B cell (primary cell): ENCODE results near the gene HDAC10. TPM values are rescaled to one million over a fixed set of nuclear protein-coding genes. Genes with fewer than 3 reads are reported as not detected.

ENCODE experiments used
- ATAC-seq: fragments of 200-7000 bp; cut with Tn5 transposase; one replicate; pipeline ENCODE4 v1.10.0; 2021; ENCODE audit warnings: low read depth, mild to moderate bottlenecking, moderate number of reproducible peaks, moderate library complexity
- CTCF ChIA-PET: fragments of 350-600 bp; sonication (Branson Sonifier 250); formaldehyde crosslinking; loops from one replicate; lab custom pipeline; 2021; ENCODE audit warnings: antibody characterized with exemption, inconsistent platforms; lab: Charles Lee
- POLR2A ChIA-PET: fragments of 350-600 bp; sonication (Branson Sonifier 250); formaldehyde crosslinking; loops from one replicate; lab custom pipeline; 2021; ENCODE audit warnings: antibody characterized with exemption; lab: Charles Lee
- DNase-seq: peaks from one replicate; pipeline ENCODE4 v3.0.0; 2013
- H2AFZ ChIP-seq: 2 replicates; pipeline ENCODE4 v1.6.1; 2012; ENCODE audit warnings: mild to moderate bottlenecking, low read depth, low read length; ENCODE audit not compliant: insufficient read depth, poor library complexity, severe bottlenecking
- H3K27ac ChIP-seq, 2 donors: 1 replicate in 1 of 2; 2 replicates in 1 of 2; pipeline ENCODE4 v1.5.1; 2012 to 2013; ENCODE audit warnings: low read length in 2 of 2, mild to moderate bottlenecking in 2 of 2, moderate library complexity in 1 of 2
- H3K27me3 ChIP-seq, 4 experiments: fragments of 200-600 bp in 1 of 4; sonication (generic) in 1 of 4; replicated peaks in 1 of 4; 1 replicate in 2 of 4; 2 replicates in 2 of 4; pipeline versions ENCODE4 v1.6.1 to v1.7.0; 2013 to 2016; ENCODE audit warnings: low read length in 3 of 4, mild to moderate bottlenecking in 2 of 4, mixed read lengths in 1 of 4, moderate library complexity in 1 of 4; ENCODE audit not compliant: insufficient read depth in 4 of 4, control insufficient read depth in 3 of 4; ENCODE audit errors: control extremely low read depth in 1 of 4
- H3K36me3 ChIP-seq, 2 experiments: replicated peaks in 1 of 2; 1 replicate in 1 of 2; 2 replicates in 1 of 2; pipeline versions ENCODE4 v1.6.1 to v1.7.1; 2013; ENCODE audit warnings: low read length in 1 of 2; ENCODE audit not compliant: insufficient read depth in 2 of 2, control insufficient read depth in 1 of 2; ENCODE audit errors: control extremely low read depth in 1 of 2, extremely low read depth in 1 of 2
- H3K4me1 ChIP-seq, 2 donors: fragments of 200-600 bp in 1 of 2; sonication (generic) in 1 of 2; 1 replicate in 1 of 2; 2 replicates in 1 of 2; pipeline versions ENCODE4 v1.5.1 to v1.6.1; 2013 to 2017; ENCODE audit warnings: low read length in 2 of 2; ENCODE audit not compliant: control insufficient read depth in 2 of 2, insufficient read depth in 2 of 2
- H3K4me2 ChIP-seq: replicated peaks from 2 replicates; pipeline ENCODE3; 2012; ENCODE audit warnings: mild to moderate bottlenecking, low read depth, low read length; ENCODE audit not compliant: poor library complexity, severe bottlenecking
- H3K4me3 ChIP-seq, 5 experiments: fragments of 200-600 bp in 1 of 5; sonication (generic) in 1 of 5; 1 replicate in 3 of 5; 2 replicates in 2 of 5; pipeline versions ENCODE4 v1.5.1 to v1.7.0; 2011 to 2016; ENCODE audit warnings: low read length in 4 of 5, mild to moderate bottlenecking in 4 of 5, low read depth in 2 of 5, control low read depth in 1 of 5, moderate library complexity in 1 of 5; ENCODE audit not compliant: insufficient read depth in 1 of 5; ENCODE audit errors: control extremely low read depth in 1 of 5, extremely low read depth in 1 of 5
- H3K79me2 ChIP-seq: fragments of 200-600 bp; sonication (generic); one replicate; pipeline ENCODE4 v1.6.0; 2016; ENCODE audit warnings: low read length; ENCODE audit not compliant: control insufficient read depth, insufficient read depth
- H3K9ac ChIP-seq: fragments of 200-600 bp; sonication (generic); 2 replicates; pipeline ENCODE4 v1.6.1; 2017; ENCODE audit warnings: mild to moderate bottlenecking, low read length, moderate library complexity
- H3K9me3 ChIP-seq, 3 donors: one replicate each; pipeline versions ENCODE4 v1.6.1 to v1.7.1; 2013; ENCODE audit warnings: low read length in 2 of 3; ENCODE audit not compliant: control insufficient read depth in 2 of 3, insufficient read depth in 1 of 3; ENCODE audit errors: control extremely low read depth in 1 of 3
- H4K20me1 ChIP-seq: 2 replicates; pipeline ENCODE4 v1.6.0; 2012; ENCODE audit warnings: mild to moderate bottlenecking, low read length; ENCODE audit not compliant: insufficient read depth, control insufficient read depth, poor library complexity, severe bottlenecking
- H3K27ac Mint-ChIP-seq: one replicate; pipeline ENCODE4 v1.8.0; 2021; ENCODE audit warnings: mixed read lengths
- H3K27me3 Mint-ChIP-seq: one replicate; pipeline ENCODE4 v1.8.0; 2021; ENCODE audit warnings: mixed read lengths
- H3K4me1 Mint-ChIP-seq: one replicate; pipeline ENCODE4 v1.8.0; 2021; ENCODE audit warnings: mixed read lengths
- H3K4me3 Mint-ChIP-seq: one replicate; pipeline ENCODE4 v1.8.0; 2021; ENCODE audit warnings: mixed read lengths
- H3K9me3 Mint-ChIP-seq: one replicate; pipeline ENCODE4 v1.8.0; 2022; ENCODE audit warnings: mixed read lengths; ENCODE audit not compliant: insufficient read depth
- CTCF ChIP-seq: fragments of 200-600 bp; IDR thresholded peaks from one replicate; pipeline ENCODE4 v1.8.0; 2022; ENCODE audit warnings: antibody characterized with exemption, mild to moderate bottlenecking
- EZH2 ChIP-seq: IDR thresholded peaks from 2 replicates; pipeline ENCODE4 v1.6.1; 2012; ENCODE audit warnings: borderline replicate concordance, low read depth, mild to moderate bottlenecking, moderate library complexity, low read length; ENCODE audit not compliant: insufficient read depth, poor library complexity, severe bottlenecking
- WGBS: methylation state at CpG from one replicate; pipeline ENCODE4 v1.1.5; 2013; ENCODE audit warnings: missing lambda C conversion rate; ENCODE audit not compliant: insufficient coverage; 5-methylcytosine and 5-hydroxymethylcytosine counted together
- intact Hi-C: fragments of 100-400 bp; cut with micrococcal nuclease; formaldehyde crosslinking; loops from one replicate; pipeline ENCODE4 v1.10.0; 2022
- polyA plus RNA-seq: library from polyadenylated mRNA; depleted of rRNA; stranded (reverse); fragments of >200 nt; gene quantifications from 2 replicates; pipeline ENCODE4 v1.2.3, GENCODE V29; 2012
- total RNA-seq, 2 donors: library from RNA; stranded (reverse); fragments of 120-200 nt in 1 of 2; gene quantifications; 1 replicate in 1 of 2; 2 replicates in 1 of 2; pipeline versions ENCODE4 v1.2.3 to v1.2.4, GENCODE V29; 2013 to 2022

The HDAC10 gene
- total and polyA plus RNA-seq, 2 donors (not counting 1 experiment from before 2014, with no cell fraction given) = 136 to 187 TPM

DNA sequence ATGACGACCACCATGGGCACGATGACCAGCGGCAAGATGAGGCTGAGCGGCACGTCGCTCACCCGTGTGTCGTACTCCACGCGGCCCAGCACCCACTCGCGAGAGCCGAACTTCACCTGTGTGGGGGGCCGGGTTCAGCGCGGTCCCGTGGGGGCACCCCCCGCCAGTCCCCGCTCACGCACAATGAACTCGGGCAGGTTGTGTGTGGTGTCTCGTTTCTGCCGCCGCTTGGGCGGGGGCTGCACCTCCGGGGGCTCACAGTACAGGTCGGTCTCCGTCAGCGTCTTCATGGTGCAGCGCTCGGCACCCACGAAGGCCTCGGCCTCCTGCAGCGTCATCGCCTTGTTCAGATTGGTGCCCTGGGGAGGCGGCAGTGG lies 30.3 kb upstream of the HDAC10 start:
- Histone ChIP-seq H3K27me3 (no peaks in the 10 kb centered on the region), H3K4me1 (no peaks in the 10 kb centered on the region), H3K4me2 (no peak overlapping the region), H3K36me3 (no peaks in the 10 kb centered on the region), H3K4me3 (no peak overlapping the region), H3K27ac (no peak overlapping the region), H3K79me2 (no peaks in the 10 kb centered on the region), H3K9me3 (peaks cover 0 to 4% (median 0%) of the 10 kb centered on the region in 3 donors), H3K9ac (no peak overlapping the region), H2AFZ (no peak overlapping the region), H4K20me1 (no peaks in the 10 kb centered on the region)
- POLR2A ChIA-PET = interaction anchor here (1.0 kb wide), 1 partner anchor 44 kb away, joined by 9 read pairs; no protein-coding TSS in a partner anchor
- H3K4me3 Mint-ChIP-seq = no peak overlapping the region
- no peak overlapping the region for H3K27ac Mint-ChIP-seq
- TF ChIP-seq CTCF = no peak
- TF ChIP-seq EZH2 = no peak
- ATAC-seq = no peak
- CTCF ChIA-PET = interaction anchor here (0.6 kb wide), 1 partner anchor 60 kb away, joined by 3 read pairs; no protein-coding TSS in a partner anchor
- no peaks in the 10 kb centered on the region for H3K9me3 Mint-ChIP-seq
- H3K4me1 Mint-ChIP-seq = no peaks in the 10 kb centered on the region
- WGBS = 96% methylated on average over 36 of the region's 36 CpGs
- H3K27me3 Mint-ChIP-seq = no peaks in the 10 kb centered on the region
- DNase-seq = no peak
- intact Hi-C loops = no loop called here

DNA sequence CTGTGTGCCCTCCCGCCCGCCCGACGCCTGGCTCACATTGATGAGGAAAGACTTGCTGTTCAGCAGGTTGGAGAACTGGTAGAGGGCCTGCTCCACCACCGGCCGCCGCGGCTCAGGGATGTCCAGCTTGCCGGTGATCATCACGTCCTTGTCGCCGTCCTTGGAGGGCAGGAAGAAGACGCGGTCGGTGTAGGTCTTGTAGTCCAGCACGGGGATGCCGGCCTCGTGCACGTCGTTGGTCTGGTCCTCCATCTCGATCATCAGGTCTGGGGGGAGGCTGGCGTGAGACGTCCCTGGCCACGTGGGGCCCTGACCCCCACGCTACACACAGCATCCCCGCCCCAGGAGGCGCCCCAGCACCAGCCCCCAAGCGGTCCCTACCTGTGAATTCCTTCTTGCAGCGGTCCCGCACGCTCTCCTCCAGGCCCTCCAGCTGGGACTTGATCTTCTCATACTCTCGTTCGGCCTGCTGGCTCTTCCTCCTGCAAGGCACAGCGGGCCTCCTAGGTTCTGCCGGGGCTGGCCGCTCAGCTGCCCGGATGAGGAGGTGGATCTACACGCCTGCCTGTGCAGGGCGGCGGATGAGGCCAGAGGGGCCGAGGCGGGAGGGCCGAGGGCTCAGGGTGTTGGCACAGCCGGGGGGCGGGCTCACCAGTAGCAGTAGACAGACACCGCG lies 29.8 kb upstream of the HDAC10 start:
- no peak overlapping the region for H3K27ac Mint-ChIP-seq
- H3K36me3 ChIP-seq = no peaks in the 10 kb centered on the region
- ATAC-seq (no peak), DNase-seq (no peak)
- no peak overlapping the region for H3K4me3 Mint-ChIP-seq
- H3K27me3 Mint-ChIP-seq = no peaks in the 10 kb centered on the region
- H3K4me1 ChIP-seq = no peaks in the 10 kb centered on the region
- no peak overlapping the region for H3K4me3 ChIP-seq
- TF ChIP-seq EZH2 (no peak), CTCF (no peak)
- H3K79me2 ChIP-seq = no peaks in the 10 kb centered on the region
- 98% methylated on average over 47 of the region's 47 CpGs for WGBS
- ChIA-PET CTCF (interaction anchor here (0.6 to 1.6 kb wide), 3 partner anchors 11 to 61 kb away, joined by 3 to 4 read pairs (median 3); no protein-coding TSS in a partner anchor), POLR2A (no interaction called here)
- peaks cover 0 to 4% (median 0%) of the 10 kb centered on the region in 3 donors for H3K9me3 ChIP-seq
- H3K4me1 Mint-ChIP-seq = no peaks in the 10 kb centered on the region
- H3K27me3 ChIP-seq = no peaks in the 10 kb centered on the region
- intact Hi-C loops = no loop called here
- no peaks in the 10 kb centered on the region for H4K20me1 ChIP-seq
- no peak overlapping the region for H3K4me2 ChIP-seq
- H3K9ac ChIP-seq = no peak overlapping the region
- no peak overlapping the region for H3K27ac ChIP-seq
- no peaks in the 10 kb centered on the region for H3K9me3 Mint-ChIP-seq
- no peak overlapping the region for H2AFZ ChIP-seq
